Measurements from ENCODE around the gene ATF7IP.
A peak's percentile ranks its signal among the peaks of the same experiment; 100 is the strongest.
"Not testable (repeated sequence)": the region's sequence is repeated elsewhere in the genome, so short reads cannot be mapped to it uniquely, and the experiment has no call there.

Gene ATF7IP

GRCh38 chr12:14379508-14379907, 14.0 kb downstream of the ATF7IP start:
- DNase-seq (ENCODE audit: low spot score) = no peak

- DNase-seq (ENCODE audit: low spot score) = peak; percentile 84
Measured at GRCh38 chr12:14384783-14385638, 19.5 kb downstream of the ATF7IP start.

GRCh38 chr12:14387219-14387871, 21.9 kb downstream of the ATF7IP start:
- no peak for DNase-seq (ENCODE audit: low spot score)

GRCh38 chr12:14390449-14390848, 25.0 kb downstream of the ATF7IP start:
- DNase-seq (ENCODE audit: low spot score) = no peak

- DNase-seq (ENCODE audit: low spot score) = no peak
Measured at GRCh38 chr12:14390870-14391530, 25.5 kb downstream of the ATF7IP start.

- DNase-seq (ENCODE audit: low spot score) = no peak
Measured at GRCh38 chr12:14393751-14394150, 28.3 kb downstream of the ATF7IP start.

- DNase-seq (ENCODE audit: low spot score) = peak; percentile 85
Measured at GRCh38 chr12:14394317-14395073, 29.0 kb downstream of the ATF7IP start.

- no peak for DNase-seq (ENCODE audit: low spot score)
Measured at GRCh38 chr12:14395074-14395778, 29.7 kb downstream of the ATF7IP start.

- no peak for DNase-seq (ENCODE audit: low spot score)
Measured at GRCh38 chr12:14396071-14396470, 30.6 kb downstream of the ATF7IP start.

- peak; percentile 83 for DNase-seq (ENCODE audit: low spot score)
Measured at GRCh38 chr12:14399871-14400270, 34.4 kb downstream of the ATF7IP start.

- DNase-seq (ENCODE audit: low spot score) = no peak
Measured at GRCh38 chr12:14400599-14400998, 35.1 kb downstream of the ATF7IP start.

GRCh38 chr12:14401267-14401666, 35.8 kb downstream of the ATF7IP start:
- not testable (repeated sequence) for DNase-seq (ENCODE audit: low spot score)

GRCh38 chr12:14402697-14403096, 37.2 kb downstream of the ATF7IP start:
- DNase-seq (ENCODE audit: low spot score) = no peak

- DNase-seq (ENCODE audit: low spot score) = no peak
Measured at GRCh38 chr12:14403293-14403692, 37.8 kb downstream of the ATF7IP start.

- DNase-seq (ENCODE audit: low spot score) = no peak
Measured at GRCh38 chr12:14403711-14404196, 38.3 kb downstream of the ATF7IP start.

- DNase-seq (ENCODE audit: low spot score) = not testable (repeated sequence)
Measured at GRCh38 chr12:14405407-14405806, 39.9 kb downstream of the ATF7IP start.

- peak; percentile 64 for DNase-seq (ENCODE audit: low spot score)
Measured at GRCh38 chr12:14408208-14408607, 42.7 kb downstream of the ATF7IP start.

- no peak for DNase-seq (ENCODE audit: low spot score)
Measured at GRCh38 chr12:14410177-14410576, 44.7 kb downstream of the ATF7IP start.

GRCh38 chr12:14410841-14411569, 45.5 kb downstream of the ATF7IP start:
- no peak for DNase-seq (ENCODE audit: low spot score)

GRCh38 chr12:14416658-14417057, 51.2 kb downstream of the ATF7IP start:
- DNase-seq (ENCODE audit: low spot score) = peak; percentile 62

GRCh38 chr12:14417715-14418114, 52.2 kb downstream of the ATF7IP start:
- DNase-seq (ENCODE audit: low spot score) = peak; percentile 56
